HG02588 (cell line): ENCODE results near the gene WDR91.
"Not testable (repeated sequence)": the region's sequence is repeated elsewhere in the genome, so short reads cannot be mapped to it uniquely, and the experiment has no call there.

ENCODE experiments used
- ATAC-seq: cut with Tn5 transposase; IDR thresholded peaks from one replicate; pipeline ENCODE4 v1.9.1; 2021; ENCODE audit warnings: mild to moderate bottlenecking, moderate library complexity; ENCODE audit not compliant: unreplicated experiment

The WDR91 gene

DNA sequence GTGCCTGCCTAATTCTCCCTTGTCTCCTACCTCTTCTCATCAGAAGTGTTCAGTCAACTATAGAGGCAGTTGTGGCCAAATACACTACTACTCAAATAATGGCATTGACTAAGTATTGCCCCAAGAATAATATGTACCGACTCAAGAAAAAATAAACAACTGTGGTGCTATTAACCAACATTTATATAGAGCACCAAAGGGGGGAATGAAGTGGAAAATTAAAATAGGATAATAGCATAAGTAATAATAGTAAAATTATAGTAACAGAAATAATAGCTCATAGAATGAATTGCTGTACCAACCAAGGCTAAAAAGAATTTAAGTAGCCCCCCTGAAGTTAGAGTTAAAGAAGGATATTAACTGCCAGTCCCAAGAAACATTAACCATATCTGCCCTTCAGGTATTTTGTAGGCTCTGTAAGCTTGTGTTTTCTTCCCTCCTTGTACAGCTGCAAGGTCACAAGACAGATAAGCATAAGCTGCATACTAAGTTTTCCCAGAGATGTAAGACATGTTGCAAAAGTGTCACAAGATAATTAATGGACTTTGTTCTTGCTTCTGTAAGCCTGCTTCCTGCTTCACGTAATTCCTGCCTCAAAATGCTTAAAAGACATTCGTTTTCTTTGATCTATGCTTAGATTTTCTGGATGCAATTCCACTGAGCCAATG, 29.9 kb downstream of the WDR91 start:
- ATAC-seq = no peak

DNA sequence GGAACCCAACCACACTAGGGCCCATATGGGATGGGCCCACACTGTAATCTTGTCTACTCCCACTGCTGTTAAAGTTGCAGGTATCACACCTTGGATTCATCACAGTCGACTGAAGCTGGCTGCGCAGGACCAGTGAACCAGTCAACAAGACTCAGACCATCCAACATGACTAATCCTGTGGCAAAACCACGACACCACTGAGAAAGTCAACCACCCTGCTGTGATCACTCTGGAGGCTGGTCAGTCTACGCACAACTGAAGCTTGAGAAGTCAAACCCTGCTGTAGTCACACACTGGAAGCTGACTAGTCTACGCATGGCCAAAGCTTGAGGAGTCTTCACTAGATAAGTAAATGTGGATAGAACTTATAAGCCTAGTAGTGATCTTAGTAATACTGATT, 31.2 kb downstream of the WDR91 start:
- ATAC-seq = no peak

DNA sequence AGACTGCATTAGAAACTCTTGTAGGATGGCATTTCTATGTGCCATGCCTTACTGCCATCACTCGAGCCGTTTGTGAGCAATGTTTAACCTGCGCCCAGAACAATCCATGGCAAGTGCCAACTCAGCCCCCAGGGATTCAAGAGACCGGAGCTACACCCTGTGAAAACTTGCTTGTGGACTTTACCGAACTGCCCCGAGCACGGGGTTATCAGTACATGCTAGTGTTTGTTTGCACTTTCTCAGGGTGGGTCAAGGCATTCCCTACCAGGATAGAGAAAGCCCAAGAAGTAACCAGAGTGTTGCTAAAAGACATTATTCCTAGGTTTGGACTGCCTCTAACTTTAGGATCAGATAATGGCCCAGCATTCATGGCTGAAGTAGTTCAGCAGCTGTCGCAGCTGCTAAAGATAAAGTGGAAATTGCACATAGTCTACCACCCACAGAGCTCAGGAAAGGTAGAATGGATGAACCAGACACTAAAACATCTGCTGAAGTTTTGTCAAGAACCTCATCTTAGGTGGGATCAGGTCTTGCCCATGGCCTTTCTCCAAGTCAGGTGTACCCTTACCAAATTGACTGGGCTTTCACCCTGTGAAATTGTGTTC, 31.9 kb downstream of the WDR91 start:
- no peak for ATAC-seq

DNA sequence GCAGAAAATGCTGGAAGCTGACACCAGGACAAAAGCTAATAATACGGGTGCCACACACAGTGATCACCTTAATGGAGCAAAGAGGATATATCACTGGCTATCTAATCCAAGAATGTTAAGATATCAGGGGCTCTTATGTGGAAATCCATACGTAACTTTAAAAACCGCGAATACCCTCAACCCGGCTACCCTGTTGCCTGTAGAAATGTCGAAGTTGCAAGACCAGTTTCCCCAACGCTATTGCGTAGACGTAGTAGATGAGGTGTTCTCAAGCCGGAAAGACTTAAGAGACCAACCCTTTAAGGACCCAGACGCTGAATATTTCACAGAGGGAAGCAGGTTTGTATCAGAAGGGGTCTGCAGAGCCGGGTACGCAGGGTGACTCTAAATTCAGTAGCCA, 33.0 kb downstream of the WDR91 start:
- no peak for ATAC-seq

DNA sequence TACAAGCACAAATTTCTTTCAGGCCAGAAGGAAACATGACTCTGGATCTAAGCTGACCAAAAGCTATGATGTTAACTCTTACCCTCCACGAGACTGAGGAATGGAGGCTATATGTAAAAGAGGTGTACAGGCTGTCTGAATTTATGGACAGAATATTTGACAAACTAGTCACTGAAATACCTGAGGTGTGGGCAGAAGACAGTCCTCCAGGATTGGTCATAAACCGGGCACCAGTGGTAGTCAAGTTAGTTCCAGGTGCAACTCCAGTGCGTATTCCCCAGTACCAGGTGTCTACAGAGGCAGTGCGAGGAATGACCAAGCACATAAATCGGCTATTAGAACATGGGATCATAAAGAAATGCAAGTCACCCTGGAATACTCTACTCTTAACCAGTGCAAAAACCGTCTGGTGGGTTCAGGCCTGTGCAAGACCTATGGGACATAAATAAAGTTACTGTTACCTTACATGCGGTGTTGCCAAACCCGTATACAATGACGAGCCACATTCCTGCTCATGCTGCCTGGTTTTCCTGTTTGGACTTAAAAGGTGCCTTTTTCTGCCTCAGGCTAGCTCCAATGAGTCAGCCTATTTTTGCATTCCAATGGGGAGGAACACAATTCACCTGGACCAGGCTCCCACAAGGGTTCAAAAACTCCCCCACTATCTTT, 34.2 kb downstream of the WDR91 start:
- no peak for ATAC-seq

DNA sequence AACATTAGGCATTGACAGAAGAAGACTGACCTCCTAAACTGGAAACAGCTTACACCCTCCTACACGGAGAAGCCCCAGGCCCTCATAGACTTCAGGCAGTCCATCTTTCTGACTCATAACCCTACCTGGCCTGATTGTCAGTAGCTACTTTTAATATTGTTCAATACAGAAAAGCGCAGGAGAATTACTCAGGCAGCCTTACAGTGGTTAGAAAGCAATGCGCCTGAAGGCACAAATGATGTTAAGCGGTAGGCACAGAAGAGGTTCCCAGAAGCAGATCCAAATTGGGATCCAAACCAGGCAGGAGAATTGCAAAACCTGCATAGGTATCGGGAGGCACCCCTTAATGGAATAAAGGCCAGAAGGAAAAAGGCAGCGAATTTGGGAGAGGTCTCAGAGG, 35.4 kb downstream of the WDR91 start:
- no peak for ATAC-seq

DNA sequence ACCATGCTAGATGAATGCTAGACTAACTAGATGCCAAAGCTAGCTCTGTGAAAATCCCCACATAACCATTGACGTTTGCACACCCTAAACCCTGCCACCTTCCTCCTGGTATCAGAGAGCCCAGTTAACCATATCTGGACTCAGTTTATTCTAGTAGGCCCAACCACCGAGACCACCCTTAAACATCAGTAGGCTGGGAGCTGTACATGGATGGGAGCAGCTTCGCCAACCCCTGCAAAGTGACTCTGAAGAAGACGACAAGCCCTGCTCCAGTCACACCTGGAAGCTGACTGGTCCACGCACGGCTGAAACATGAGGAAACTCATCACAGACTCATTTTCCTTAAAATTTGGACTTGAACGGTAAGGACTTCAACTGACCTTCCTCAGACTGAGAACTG, 36.4 kb downstream of the WDR91 start:
- ATAC-seq = no peak

DNA sequence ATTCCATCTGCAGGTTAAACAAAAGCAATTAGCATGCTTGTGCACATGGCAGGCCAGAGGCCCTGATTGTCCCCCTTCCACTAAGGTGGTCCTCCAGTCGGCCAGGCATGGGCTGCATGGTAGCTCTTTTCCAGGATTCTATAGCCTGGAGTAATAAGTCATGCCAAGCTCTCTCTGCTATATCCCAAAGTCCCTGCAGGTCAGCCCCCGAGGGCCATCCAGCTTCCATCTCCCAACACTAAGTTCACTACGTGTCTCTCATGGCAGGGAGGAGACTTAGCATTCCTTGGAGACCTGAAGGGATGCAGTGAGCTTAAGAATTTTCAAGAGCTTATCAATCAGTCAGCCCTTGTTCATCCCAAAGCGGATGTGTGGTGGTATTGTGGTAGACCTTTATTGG, 37.4 kb downstream of the WDR91 start:
- ATAC-seq = not testable (repeated sequence)

DNA sequence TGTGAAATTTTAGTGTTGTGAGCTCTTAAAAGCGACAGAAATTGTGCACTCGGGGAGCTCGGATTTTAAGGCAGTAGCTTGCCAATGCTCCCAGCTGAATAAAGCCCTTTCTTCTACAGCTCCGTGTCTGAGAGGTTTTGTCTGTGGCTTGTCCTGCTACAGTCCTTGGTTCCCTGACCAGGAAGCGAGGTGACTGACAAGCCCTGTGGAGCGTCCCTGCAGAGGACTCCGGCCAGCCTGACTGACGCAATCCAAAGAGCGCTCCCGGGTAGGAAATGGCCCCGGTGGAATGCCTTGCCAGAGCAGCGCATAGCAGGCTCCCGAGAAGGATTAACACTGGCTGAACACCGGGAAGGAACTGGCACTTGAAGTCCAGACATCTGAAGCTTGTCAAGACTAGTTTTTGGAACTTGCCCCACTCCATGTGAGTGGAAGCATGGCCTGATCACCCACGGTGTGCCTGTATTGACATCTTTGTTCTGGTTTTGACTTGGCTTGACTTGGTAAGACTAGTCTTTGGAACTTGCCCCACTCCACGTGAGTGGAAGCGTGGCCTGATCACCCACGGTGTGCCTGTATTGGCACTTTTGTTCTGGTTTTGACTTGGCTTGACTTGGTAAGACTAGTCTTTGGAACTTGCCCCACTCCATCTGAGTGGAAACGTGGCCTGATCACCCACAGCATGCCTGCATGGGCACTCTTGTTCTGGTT, 39.6 kb downstream of the WDR91 start:
- not testable (repeated sequence) for ATAC-seq

DNA sequence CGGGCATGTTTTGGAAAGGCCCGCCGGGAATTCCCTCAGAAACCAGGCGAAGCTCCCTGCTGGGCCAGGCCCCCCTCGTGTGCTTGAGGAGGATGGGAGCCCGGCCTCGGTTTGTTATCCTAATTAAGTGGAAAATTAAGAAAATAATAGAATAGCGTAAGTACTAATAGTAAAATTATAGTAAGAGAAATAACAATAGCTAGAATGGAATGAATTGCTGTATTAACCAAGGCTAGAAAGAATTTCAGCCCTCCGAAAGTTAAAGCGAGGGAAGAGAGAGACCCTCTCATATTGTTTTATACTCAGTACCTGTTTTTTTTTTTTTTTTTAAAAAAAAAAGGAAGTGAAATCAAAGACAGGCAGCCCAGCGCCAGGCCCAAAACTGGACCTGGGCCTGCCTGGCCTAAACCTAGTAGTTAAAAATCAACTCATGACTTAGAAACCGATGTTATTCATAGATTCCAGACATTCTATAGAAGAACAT, 40.3 kb downstream of the WDR91 start:
- ATAC-seq = peak; percentile 24

DNA sequence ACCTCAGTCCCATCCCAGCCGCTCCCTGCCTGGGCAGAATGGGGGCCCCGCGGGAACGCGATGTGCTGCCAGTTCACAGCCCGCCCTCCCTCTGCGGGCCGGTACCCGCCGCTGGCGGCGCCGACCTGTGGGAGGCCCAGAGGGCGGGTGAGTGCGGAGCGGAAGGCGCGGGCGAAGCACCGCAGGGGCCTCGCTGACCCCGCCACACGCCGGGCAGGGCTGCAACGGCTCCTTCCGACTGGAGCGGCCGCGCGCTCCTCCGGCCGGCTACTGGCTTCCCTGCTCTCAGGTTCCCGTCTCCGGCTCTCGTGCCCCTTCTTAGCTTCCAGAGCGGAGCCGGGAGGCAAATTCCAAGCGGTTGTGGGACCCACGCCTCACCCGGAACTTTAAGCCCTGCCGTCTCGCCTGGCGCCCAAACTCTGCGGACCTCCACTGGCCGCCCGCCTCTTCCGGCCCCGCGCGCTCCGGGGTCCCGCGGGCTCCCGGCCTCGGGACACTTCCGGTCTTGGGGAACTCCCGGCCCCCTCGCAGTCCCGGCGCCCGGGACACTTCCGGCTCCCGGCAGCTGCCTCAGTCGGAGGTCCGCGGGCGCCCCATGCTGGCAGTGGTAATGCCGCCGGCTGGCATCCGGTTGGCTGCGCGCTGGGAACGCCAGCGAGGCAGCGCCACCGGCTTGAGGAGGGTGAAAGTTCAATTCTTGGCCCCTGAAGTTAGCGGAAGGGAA, 40.9 kb downstream of the WDR91 start, which contains the start of gene CYREN:
TSS of gene CYREN (minus strand) at position 434 of the 724 bp plus-strand sequence. CDS start 1,785 bp downstream, outside the sequence.
- peak; percentile 76 for ATAC-seq

DNA sequence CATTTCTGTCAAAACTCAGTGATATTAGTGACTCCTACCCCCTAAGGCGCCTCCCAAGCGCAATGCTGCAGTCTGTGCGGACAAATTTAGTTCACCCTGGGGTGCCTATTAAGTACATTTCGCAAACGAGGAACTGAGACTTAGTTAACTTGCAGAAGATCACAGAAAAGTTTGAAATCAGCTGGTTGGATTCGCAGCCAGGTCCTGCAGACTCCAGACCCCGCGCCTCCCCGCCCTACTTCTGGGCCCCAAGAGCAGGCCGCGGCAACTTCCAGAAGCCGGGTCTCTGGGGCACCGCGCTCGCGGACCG, 41.4 kb downstream of the WDR91 start:
- ATAC-seq = no peak

DNA sequence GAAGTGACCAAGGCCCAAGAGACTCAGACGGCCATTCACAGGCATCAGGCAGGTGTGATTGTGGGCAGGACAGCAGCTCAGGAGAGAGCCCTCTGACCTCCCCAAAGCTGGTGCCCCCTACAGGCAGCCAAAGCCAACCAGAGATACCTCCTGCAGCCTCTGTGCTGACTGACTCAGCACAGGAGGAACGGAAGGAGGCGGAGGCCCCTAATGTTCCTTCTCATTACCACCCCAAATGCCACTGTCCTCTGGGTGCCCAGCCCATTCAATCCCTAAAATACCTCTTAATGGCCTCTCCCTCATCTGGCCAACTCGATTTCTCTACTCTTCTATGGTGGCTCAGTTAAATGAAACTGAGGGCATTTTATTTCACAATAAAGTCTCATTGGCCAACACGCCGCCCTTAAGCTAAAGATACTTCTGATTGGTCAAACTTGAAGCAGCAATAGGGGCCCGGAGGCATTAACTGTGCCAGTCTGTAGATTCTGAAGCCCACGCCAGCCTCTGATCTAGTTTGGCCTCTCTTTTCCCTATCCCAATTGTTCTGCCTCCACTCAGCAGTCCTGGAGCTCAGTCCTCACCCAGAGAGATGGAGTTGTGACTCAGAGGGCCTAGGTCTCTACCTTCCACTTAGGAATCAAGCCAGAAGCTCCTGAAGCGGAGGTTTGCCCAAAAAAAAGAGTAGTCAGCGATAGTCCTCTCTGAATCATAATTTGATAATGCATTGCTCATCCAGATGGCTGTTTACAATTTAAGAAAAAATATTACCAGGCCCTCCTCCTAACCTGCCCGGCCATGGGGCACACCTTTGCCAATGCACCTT, 42.0 kb downstream of the WDR91 start:
- ATAC-seq = peak; percentile 35

DNA sequence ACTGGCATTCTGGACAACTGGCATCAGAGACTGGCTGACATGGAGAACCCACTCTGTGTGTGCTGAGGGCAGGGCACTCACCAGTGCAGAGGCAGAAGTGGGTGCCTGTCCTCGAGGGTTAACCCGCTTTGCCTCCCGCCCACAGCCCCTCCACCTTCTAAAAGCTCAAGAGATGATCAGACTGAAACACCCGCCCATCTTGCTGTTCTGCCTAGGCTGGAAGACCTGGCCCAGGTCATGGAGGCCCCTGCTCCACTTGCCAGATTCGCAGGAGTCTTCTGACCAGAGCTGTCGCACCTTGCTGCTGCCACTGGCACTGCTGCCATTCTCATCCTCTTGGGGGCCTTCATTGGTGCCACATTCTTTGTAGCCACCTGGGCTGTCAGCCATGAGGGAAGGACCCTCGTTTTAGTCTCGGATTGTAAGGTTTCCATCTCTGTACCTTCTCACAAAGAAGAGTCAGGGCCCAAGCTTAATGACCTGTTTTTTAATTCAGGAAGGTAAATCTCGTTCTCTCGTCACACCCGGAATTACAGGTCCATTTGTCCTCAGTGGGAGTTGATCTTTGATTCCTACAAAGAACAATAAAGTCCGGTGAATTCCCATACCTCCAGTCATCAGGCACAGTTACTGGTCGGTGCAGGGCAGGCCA, 42.7 kb downstream of the WDR91 start:
- no peak for ATAC-seq

DNA sequence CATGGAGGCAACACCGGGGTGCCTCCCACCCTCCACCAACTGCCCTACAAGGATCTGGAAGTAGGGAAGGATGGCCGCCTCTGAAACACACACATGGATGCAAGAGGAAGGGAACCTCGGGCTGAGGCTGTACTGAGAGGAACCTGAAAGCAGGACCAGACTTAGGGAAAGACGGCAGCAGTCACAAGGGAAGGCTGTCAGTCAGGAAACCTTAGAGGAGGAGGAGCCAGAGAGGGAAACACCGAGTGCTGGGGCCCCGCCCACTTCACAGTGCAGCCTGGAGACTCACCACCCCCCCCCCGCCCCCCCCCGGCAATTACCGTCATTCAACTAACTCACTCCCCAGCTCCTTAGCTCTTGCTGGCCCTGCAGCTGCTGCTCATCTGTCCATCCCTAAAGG, 43.3 kb downstream of the WDR91 start:
- ATAC-seq = no peak

DNA sequence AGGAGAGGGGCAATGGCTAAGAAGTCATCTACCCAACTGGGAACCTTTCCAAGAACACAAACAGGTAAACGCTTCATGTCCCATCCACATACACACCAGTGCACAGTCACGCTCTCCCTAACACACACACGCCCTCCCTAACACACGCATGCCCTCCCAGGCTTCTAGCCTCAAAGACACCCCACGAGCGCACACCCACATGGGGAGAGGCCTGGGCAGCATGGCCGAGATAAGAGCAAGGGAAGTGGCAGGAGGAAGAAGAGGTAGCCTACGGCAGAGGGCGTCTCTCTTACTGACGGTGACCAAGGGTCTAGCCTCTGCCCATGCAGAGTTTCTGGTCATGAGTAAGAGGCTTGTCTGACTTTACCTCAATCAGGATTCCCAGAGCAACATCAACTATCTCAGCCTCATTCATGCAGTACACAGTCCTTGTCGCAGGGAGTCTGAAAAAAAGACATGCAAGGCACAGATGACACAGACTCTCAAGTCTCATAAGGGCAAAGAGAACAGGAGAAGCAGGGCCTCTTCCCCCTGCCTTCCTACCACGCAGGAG, 43.9 kb downstream of the WDR91 start:
- no peak for ATAC-seq

DNA sequence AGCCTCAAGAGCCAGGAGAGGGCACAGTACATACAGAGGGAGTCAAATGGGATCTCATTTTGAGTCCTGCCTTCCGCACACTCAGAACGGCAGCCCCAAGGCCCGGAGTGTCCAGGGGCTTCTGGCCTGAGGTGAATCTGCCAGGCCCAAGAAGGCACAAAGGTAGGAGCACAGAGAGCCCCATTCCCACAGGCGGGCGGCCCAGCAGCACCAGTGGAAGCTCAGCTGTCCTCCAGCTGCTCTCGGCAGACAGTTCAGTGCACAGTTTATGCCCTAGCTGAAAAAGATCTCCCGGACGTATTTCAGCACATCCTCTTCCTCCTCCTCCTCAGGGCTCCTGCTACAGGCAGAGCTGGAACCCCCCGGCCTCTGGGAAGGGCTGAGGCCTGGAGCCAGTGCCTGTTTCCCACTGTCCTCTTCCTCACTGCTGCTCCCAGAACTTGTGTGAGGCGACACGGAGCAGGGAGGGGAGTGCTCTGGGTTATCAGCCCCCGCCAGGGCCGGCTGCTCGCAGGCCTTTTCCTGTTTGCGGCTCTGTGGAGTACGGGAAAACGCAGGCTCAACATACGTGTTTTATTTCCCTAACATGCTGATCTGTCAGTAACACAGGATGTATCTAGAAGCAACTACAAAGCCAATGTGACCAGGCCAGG, 44.9 kb downstream of the WDR91 start:
- no peak for ATAC-seq

DNA sequence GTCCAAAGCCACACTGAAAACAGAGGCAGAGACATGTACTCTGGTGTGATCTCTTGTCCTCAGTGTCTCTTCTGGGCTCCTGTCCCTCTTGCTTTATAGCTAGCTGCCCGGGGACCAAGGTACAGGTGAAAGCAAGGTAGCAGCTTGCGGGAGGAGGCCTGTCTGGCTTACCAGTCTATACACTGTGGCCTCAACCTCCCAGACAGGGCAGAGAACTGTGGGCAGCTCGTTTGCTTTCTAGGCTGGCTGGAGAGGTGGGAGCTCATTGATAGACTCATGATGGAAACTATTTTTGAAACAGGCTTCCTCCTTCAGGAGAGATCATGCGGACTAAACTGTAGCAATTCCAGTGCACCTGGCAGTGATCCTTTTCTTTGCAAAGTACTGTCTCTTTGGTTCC, 45.5 kb downstream of the WDR91 start:
- ATAC-seq = no peak
